Rectal smooth muscle tissue (tissue), 1 donor: ENCODE data around the gene VILL.
"Not testable (repeated sequence)": the region's sequence is repeated elsewhere in the genome, so short reads cannot be mapped to it uniquely, and the experiment has no call there.

Experiments
- H3K27ac ChIP-seq: one replicate; pipeline ENCODE4 v1.7.0; 2013; ENCODE audit warnings: low read depth, low read length, inconsistent platforms
- H3K27me3 ChIP-seq: one replicate; pipeline ENCODE4 v1.7.0; 2013; ENCODE audit warnings: low read length; ENCODE audit not compliant: control insufficient read depth, insufficient read depth
- H3K36me3 ChIP-seq: one replicate; pipeline ENCODE4 v1.7.0; 2013; ENCODE audit warnings: low read length; ENCODE audit not compliant: control insufficient read depth, insufficient read depth
- H3K4me1 ChIP-seq: one replicate; pipeline ENCODE4 v1.7.0; 2013; ENCODE audit warnings: low read length; ENCODE audit not compliant: control insufficient read depth, insufficient read depth
- H3K4me3 ChIP-seq: one replicate; pipeline ENCODE4 v1.7.0; 2013; ENCODE audit warnings: low read length
- H3K9ac ChIP-seq: one replicate; pipeline ENCODE4 v1.7.0; 2013; ENCODE audit warnings: low read length

VILL gene

DNA sequence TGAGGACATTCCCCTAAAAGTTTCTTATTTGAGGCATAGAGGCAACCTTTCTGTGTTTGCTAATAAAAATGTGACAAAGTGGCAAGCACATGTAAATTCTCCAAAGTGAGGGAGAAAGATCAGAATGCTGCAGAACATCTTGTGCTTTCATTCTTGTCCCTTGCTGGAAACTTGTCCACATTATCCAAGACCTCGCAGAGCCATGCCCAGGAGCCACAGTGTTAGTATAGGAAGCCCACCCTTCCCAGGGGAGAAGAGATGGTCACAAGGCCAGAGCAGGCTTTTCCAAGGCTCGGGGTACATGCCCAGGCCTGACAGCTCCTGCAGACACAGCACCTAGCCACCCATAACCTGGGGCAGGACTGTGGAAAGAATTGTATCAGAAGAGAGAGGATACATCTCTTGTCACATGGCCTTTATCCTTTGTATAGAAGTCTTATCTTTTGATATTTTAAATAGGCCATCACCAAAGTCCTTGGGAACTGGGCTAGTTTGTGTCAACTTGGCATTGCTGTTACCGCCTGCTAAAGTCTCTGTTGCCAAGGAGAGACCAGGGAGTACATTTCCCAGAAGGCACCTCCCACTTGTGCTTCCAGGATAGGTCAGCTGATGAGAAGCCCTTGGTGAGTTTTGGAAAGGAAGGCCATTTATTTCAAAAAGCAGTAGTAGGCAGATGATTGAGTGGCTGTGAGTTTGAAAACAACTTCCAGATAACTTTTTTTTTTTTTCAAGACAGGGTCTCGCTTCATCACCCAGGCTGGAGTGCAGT is 59.0 kb downstream of the VILL start:
- Histone ChIP-seq H3K27me3 (no peaks in the 10 kb centered on the region), H3K27ac (no peak overlapping the region), H3K36me3 (no peaks in the 10 kb centered on the region), H3K4me3 (no peak overlapping the region), H3K4me1 (no peaks in the 10 kb centered on the region), H3K9ac (no peak overlapping the region)

DNA sequence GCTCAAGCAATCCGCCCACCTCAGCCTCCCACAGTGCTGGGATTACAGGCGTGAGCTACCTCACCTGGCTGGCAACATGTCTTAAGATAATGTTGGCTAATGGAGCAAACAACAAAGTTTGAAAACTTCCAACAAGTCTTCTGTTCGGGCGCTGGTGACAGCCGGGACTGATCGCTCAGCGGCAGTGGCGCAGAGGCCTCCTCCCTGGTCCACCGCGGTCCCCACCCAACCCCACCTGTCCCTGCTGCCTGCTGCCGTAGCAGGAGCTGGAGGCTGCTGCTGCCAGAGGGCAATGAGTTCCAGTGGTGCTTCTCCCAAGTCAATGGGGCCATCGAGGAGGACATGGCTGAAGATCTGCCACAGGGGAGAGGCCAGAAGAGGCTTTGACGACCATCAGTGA is 60.5 kb downstream of the VILL start:
- H3K27me3 ChIP-seq: no peaks in the 10 kb centered on the region
- no peaks in the 10 kb centered on the region for H3K4me1 ChIP-seq
- no peak overlapping the region for H3K9ac ChIP-seq
- H3K27ac ChIP-seq: no peak overlapping the region
- no peaks in the 10 kb centered on the region for H3K36me3 ChIP-seq
- no peak overlapping the region for H3K4me3 ChIP-seq

DNA sequence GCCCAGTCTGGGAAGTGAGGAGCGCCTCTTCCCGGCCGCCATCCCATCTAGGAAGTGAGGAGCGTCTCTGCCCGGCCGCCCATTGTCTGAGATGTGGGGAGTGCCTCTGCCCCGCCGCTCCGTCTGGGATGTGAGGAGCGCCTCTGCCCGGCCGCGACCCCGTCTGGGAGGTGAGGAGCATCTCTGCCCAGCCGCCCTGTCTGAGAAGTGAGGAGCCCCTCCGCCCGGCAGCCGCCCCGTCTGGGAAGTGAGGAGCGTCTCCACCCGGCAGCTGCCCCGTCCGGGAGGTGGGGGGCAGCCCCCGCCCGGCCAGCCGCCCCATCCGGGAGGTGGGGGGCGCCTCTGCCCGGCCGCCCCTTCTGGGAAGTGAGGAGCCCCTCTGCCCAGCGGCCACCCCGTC is 62.7 kb downstream of the VILL start:
- not testable (repeated sequence) for H3K4me3 ChIP-seq, H3K27ac ChIP-seq

GRCh38 chr3:38053813-38054498 is 63.4 kb downstream of the VILL start:
- not testable (repeated sequence) for H3K4me3 ChIP-seq, H3K36me3 ChIP-seq, H3K27me3 ChIP-seq, H3K4me1 ChIP-seq, H3K27ac ChIP-seq, H3K9ac ChIP-seq

More for the DNA sequence above, 62.7 kb downstream of the VILL start:
- not testable (repeated sequence) for H3K4me1 ChIP-seq, H3K36me3 ChIP-seq, H3K9ac ChIP-seq, H3K27me3 ChIP-seq

- Histone ChIP-seq H3K4me1 (no peaks in the 10 kb centered on the region), H3K4me3 (no peak overlapping the region), H3K27me3 (no peaks in the 10 kb centered on the region), H3K9ac (no peak overlapping the region), H3K36me3 (no peaks in the 10 kb centered on the region), H3K27ac (no peak overlapping the region)
Measured at GRCh38 chr3:38054499-38055001, 64.0 kb downstream of the VILL start.
